ENCODE data around the gene LENG1. TPM values are rescaled to one million over a fixed set of nuclear protein-coding genes. Genes with fewer than 3 reads are reported as not detected.

Gene LENG1
- total and polyA plus RNA-seq, 2 experiments from 2014 or later = 6.9 to 10.2 TPM

DNA sequence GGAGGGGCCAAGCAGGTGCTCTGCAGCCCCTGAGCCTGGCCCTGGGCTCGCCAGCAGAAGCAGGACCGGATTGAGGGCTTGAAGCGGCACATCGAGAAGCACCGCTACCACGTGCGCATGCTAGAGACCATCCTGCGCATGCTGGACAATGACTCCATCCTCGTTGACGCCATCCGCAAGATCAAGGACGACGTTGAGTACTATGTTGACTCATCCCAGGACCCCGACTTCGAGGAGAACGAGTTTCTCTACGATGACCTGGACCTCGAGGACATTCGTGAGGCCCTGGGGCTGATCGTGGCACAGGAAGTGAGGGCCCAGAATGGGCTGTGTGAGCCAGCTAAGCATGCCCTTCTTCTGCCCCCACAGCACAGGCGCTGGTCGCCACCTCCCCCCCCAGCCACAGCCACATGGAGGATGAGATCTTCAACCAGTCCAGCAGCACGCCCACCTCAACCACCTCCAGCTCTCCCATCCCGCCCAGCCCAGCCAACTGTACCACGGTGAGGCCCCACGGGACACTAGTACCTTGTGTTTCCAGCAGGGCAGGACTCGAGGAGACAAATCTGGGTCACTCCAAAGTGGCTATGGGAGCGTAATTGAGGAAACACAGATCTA, 13.9 kb downstream of the LENG1 start:
- Histone ChIP-seq H3K36me3 (ENCODE audit: low read depth) (peaks cover 20% of the 10 kb centered on the region), H3F3A (ENCODE audit: insufficient read depth) (peaks cover 2% of the 10 kb centered on the region; the same call in 1 of the 2 replicates), H3K79me2 (ENCODE audit: insufficient read depth) (peaks cover 45% of the 10 kb centered on the region), H3K9me3 (ENCODE audit: low read depth) (no peaks in the 10 kb centered on the region), H3K4me3 (no peak overlapping the region), H3K4me2 (ENCODE audit: unreplicated experiment) (no peak overlapping the region), H3K9me2 (ENCODE audit: insufficient read depth) (no peaks in the 10 kb centered on the region), H3K4me1 (ENCODE audit: insufficient read depth) (peaks cover 16% of the 10 kb centered on the region), H3K9ac (no peak overlapping the region), H3K27ac (no peak overlapping the region), H4K20me1 (ENCODE audit: insufficient read depth) (no peaks in the 10 kb centered on the region; the same call in 1 of the 2 replicates), H3K27me3 (replicated peaks; ENCODE audit: insufficient read depth) (no peaks in the 10 kb centered on the region), H2AFZ (no peak overlapping the region)
- in situ Hi-C loops (cut with MboI) = no loop called here
- 92% methylated on average over 27 to 28 of the region's 28 CpGs for WGBS, 2 experiments (ENCODE audit: low coverage in 1 of 2, low lambda C conversion rate in 2 of 2, missing lambda C conversion rate in 2 of 2)
- no peak for DNase-seq
- no peak for TF ChIP-seq EZH2 (IDR thresholded peaks at IDR 0.05; ENCODE audit: insufficient read depth, poor library complexity, severe bottlenecking)

DNA sequence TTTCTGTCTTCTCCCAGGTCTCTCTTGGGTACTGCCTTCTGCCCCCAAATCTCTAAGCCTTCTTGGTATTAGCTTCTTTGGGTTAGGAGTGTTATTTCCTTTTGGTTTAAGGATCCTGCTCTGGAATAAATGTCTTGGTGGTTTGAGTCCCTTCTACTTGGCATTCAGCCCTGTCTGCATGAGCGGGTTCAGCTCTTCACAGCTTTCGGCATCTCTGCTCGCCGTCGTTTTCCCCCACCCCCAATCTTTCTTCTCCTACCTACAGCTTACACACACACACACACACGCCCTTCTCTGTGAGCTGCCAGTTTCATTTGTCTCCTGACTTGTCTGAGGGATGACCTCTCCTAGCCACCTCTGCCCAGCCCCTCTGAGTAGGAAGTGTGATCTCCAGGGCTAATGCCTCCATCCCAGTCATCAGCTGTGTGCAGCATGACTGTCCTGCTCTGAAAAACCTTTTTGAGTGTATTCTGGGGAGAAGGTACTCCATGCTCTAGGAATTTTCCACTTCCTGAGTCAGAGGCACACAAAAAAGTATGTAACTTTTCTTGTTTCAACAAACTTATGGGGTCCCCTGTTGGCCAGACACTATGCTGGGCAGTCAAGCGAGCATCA, 17.2 kb downstream of the LENG1 start:
- Histone ChIP-seq H3K4me2 (ENCODE audit: unreplicated experiment) (no peak overlapping the region), H3K79me2 (ENCODE audit: insufficient read depth) (peaks cover 76% of the 10 kb centered on the region), H3K36me3 (ENCODE audit: low read depth) (peaks cover 20% of the 10 kb centered on the region), H3K27ac (peak overlapping the region; percentile 40), H3K4me1 (ENCODE audit: insufficient read depth) (peaks cover 21% of the 10 kb centered on the region), H3K9me3 (ENCODE audit: low read depth) (no peaks in the 10 kb centered on the region), H3K27me3 (replicated peaks; ENCODE audit: insufficient read depth) (no peaks in the 10 kb centered on the region), H3K9ac (no peak overlapping the region), H3F3A (ENCODE audit: insufficient read depth) (peaks cover 2% of the 10 kb centered on the region; the same call in 1 of the 2 replicates), H2AFZ (no peak overlapping the region), H3K9me2 (ENCODE audit: insufficient read depth) (no peaks in the 10 kb centered on the region), H4K20me1 (ENCODE audit: insufficient read depth) (peaks cover 4% of the 10 kb centered on the region; the same call in 1 of the 2 replicates), H3K4me3 (no peak overlapping the region)
- peak; percentile 58 for DNase-seq
- in situ Hi-C loops (cut with MboI) = no loop called here
- TF ChIP-seq EZH2 (IDR thresholded peaks at IDR 0.05; ENCODE audit: insufficient read depth, poor library complexity, severe bottlenecking) (no peak), EZH2phosphoT487 (IDR thresholded peaks at IDR 0.05; ENCODE audit: insufficient read depth, low read depth) (no peak)
- WGBS, 2 experiments (ENCODE audit: low coverage in 1 of 2, low lambda C conversion rate in 2 of 2, missing lambda C conversion rate in 2 of 2) = 59 to 67% methylated on average over 7 of the region's 7 CpGs

- H3K4me1 ChIP-seq (ENCODE audit: insufficient read depth) = peaks cover 21% of the 10 kb centered on the region
Observed at GRCh38 chr19:54141356-54141755, 18.2 kb downstream of the LENG1 start.

GRCh38 chr19:54138489-54139256, 20.8 kb downstream of the LENG1 start:
- peak overlapping the region; percentile 98 for H3K9ac ChIP-seq
- H3K4me1 ChIP-seq (ENCODE audit: insufficient read depth) = peaks cover 26% of the 10 kb centered on the region
- TF ChIP-seq EZH2phosphoT487 (IDR thresholded peaks at IDR 0.05; ENCODE audit: insufficient read depth, low read depth) (no peak), EZH2 (IDR thresholded peaks at IDR 0.05; ENCODE audit: insufficient read depth, poor library complexity, severe bottlenecking) (no peak)
- H3K9me3 ChIP-seq (ENCODE audit: low read depth) = no peaks in the 10 kb centered on the region
- WGBS, 2 experiments (ENCODE audit: low coverage in 1 of 2, low lambda C conversion rate in 2 of 2, missing lambda C conversion rate in 2 of 2) = 14 to 18% methylated on average over 22 to 31 of the region's 31 CpGs
- DNase-seq = peak; percentile 53
- H3K4me3 ChIP-seq = peak overlapping the region; percentile 78
- H3K9me2 ChIP-seq (ENCODE audit: insufficient read depth) = no peaks in the 10 kb centered on the region
- in situ Hi-C loops (cut with MboI) = no loop called here
- H3F3A ChIP-seq (ENCODE audit: insufficient read depth) = peaks cover 13% of the 10 kb centered on the region; the same call in 1 of the 2 replicates
- H3K27me3 ChIP-seq (replicated peaks; ENCODE audit: insufficient read depth) = no peaks in the 10 kb centered on the region
- H2AFZ ChIP-seq = no peak overlapping the region
- H3K79me2 ChIP-seq (ENCODE audit: insufficient read depth) = peaks cover 61% of the 10 kb centered on the region
- peaks cover 4% of the 10 kb centered on the region; the same call in 1 of the 2 replicates for H4K20me1 ChIP-seq (ENCODE audit: insufficient read depth)
- H3K27ac ChIP-seq = 0 out of 2 replicates have a peak overlapping the region, but pooled peaks have one; percentile 6
- H3K4me2 ChIP-seq (ENCODE audit: unreplicated experiment) = peak overlapping the region; percentile 84
- peaks cover 12% of the 10 kb centered on the region; the same call in 1 of the 2 replicates for H3K36me3 ChIP-seq (ENCODE audit: low read depth)

More at GRCh38 chr19:54141356-54141755, 18.2 kb downstream of the LENG1 start:
- H3K4me2 ChIP-seq (ENCODE audit: unreplicated experiment) = peak overlapping the region; percentile 5
- TF ChIP-seq EZH2 (IDR thresholded peaks at IDR 0.05; ENCODE audit: insufficient read depth, poor library complexity, severe bottlenecking) (no peak), EZH2phosphoT487 (IDR thresholded peaks at IDR 0.05; ENCODE audit: insufficient read depth, low read depth) (no peak)
- H3K27me3 ChIP-seq (replicated peaks; ENCODE audit: insufficient read depth) = no peaks in the 10 kb centered on the region
- no peaks in the 10 kb centered on the region for H3K9me2 ChIP-seq (ENCODE audit: insufficient read depth)
- H3K4me3 ChIP-seq = no peak overlapping the region
- H3K79me2 ChIP-seq (ENCODE audit: insufficient read depth) = peaks cover 76% of the 10 kb centered on the region
- peaks cover 20% of the 10 kb centered on the region for H3K36me3 ChIP-seq (ENCODE audit: low read depth)
- no peak overlapping the region for H2AFZ ChIP-seq
- H3K27ac ChIP-seq = peak overlapping the region; percentile 40
- no peak overlapping the region; the same call in 1 of the 2 replicates for H3K9ac ChIP-seq
- H3K9me3 ChIP-seq (ENCODE audit: low read depth) = no peaks in the 10 kb centered on the region
- H3F3A ChIP-seq (ENCODE audit: insufficient read depth) = peaks cover 7% of the 10 kb centered on the region; the same call in 1 of the 2 replicates
- peaks cover 4% of the 10 kb centered on the region; the same call in 1 of the 2 replicates for H4K20me1 ChIP-seq (ENCODE audit: insufficient read depth)
- in situ Hi-C loops (cut with MboI) = no loop called here
- peak; percentile 56 for DNase-seq
- WGBS, 2 experiments (ENCODE audit: low coverage in 1 of 2, low lambda C conversion rate in 2 of 2, missing lambda C conversion rate in 2 of 2) = 32 to 40% methylated on average over 3 of the region's 3 CpGs

Measured in GM23248 (cell line).